NK-92 (cell line): ENCODE results near the gene GRIA2.
"Not testable (repeated sequence)": the region's sequence is repeated elsewhere in the genome, so short reads cannot be mapped to it uniquely, and the experiment has no call there.

Experiments used
- DNase-seq: peaks from one replicate; lab custom pipeline; 2025; ENCODE audit not compliant: unreplicated experiment; lab: John Stamatoyannopoulos, UW

Gene GRIA2

DNA sequence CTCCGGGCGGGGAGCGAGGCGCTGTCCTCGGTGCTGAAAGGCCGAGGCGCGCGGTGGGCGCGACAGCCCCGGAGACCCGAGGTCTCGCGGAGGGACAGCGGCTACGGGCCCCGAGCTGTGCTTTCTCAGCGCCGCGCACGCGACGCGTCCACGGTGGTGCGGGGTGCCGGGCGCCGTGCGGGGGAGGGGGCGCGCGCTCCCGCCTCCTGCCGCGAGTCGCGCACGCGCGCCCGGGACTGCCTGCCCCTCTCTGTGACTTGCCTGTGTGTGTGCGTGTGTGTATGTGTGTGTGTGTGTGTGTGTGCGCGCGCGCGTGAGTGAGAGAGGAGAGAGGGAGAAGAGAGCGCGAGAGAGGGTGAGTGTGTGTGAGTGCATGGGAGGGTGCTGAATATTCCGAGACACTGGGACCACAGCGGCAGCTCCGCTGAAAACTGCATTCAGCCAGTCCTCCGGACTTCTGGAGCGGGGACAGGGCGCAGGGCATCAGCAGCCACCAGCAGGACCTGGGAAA, at the start of gene GRIA2:
Gene GRIA2, plus strand, starts transcription at position 358 of the 511 bp plus-strand sequence. CDS start 315 bp downstream, outside the sequence.
- DNase-seq = no peak

DNA sequence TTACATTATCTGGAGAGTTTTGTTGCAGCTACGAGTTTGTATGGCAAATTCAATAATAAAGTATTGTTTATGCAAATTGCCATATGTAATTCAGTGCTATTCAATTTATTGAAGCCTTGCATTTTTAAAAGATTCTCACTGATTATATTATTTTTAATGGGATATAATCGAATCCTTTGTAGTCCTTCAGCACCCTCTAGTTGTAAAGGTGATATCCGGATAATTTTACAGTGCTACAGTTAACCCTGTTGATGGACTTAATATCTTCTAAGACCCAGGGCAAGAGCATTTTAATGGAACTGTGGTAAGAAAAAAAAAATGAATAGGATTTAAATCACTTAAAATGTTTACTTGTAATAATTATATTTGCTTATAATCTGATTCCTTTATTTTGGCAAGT, 48.5 kb upstream of the GRIA2 start:
- DNase-seq = no peak

GRCh38 chr4:157180268-157180667, 40.3 kb upstream of the GRIA2 start:
- DNase-seq = not testable (repeated sequence)

DNA sequence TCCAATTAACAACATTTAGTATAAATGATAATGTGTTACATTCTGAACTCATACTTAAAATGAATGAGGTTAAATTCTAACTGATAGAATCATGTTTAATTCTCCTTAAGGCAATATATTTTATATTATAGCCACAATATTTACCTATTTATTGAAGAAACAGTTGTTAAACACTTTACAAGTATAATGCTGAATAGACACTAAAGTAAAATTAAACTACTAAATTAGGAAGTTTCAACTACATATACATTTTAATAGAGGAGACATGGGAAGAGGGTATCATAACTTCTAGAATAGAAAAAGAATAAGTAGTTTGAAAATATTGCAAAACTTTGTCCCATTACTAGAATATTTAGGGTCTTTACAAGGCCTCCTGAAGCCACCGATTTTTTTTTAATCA, 36.2 kb upstream of the GRIA2 start:
- no peak for DNase-seq

- DNase-seq = no peak
Measured at GRCh38 chr4:157185363-157185762, 35.2 kb upstream of the GRIA2 start.

GRCh38 chr4:157195374-157195773, 25.2 kb upstream of the GRIA2 start:
- no peak for DNase-seq

DNA sequence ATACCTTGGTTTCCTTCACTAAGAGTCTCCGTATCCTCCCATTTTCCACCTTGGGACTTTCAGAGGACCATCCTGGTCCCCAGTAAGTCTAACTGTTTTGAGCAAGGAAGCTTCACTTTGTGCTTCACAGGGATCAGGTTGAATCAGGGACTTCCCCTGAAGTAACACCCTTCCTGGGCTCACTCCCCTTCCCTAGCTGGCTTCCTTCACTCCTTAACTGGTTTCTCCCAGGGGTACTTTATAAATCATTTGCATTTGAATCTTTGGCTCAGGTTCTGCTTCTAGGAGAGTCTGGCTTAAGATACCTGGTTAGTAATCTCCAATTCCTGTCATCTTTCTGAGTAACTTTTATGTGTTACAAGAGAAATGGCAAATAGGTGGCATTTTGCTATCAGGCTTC, 24.5 kb upstream of the GRIA2 start:
- no peak for DNase-seq

DNA sequence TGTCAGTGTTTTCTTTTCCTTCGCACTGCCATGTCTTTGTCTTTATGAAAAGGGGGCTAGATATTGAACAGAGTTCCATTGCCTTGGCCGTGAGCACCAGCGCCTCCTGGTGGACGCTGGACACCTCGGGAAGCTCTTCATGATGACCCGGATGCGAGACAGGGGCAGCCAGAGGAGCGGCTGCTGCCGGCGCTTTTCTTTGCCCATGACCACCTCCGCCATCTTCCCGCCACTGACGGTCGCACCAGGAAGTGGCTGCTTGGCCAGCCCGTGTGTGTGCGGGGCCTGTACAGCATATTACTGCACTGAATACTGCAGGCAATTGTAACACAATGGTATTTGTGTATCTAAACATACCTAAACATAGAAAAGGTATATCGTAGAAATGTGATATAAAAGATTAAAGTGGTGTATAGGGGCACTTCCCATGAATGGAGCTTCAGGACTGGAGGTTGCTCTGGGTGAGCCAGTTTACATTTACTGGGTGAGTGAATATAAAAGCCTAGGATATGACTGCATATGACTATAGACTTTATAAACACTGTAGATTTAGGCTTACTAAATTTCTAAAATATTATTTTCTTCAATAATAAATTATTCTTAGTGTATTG, 15.8 kb upstream of the GRIA2 start:
- DNase-seq = no peak

DNA sequence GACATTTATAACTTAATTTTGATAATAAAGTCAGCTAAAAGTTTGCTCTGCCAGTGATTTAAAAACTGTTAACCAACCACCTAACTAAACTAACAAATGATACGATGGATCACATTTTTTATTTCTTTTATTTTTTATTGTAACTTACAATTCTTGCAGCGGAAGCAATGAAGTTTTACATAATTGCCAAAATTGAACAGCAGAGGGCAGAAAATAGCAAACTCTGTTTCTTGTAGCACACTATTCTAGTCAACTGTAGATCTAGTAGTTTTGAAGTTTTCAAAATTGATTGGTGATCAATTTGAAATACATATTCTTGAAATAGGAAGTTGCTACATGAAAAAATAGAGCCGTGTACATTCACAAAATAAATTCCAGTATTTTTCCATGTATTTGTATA, 2.8 kb upstream of the GRIA2 start:
- no peak for DNase-seq

DNA sequence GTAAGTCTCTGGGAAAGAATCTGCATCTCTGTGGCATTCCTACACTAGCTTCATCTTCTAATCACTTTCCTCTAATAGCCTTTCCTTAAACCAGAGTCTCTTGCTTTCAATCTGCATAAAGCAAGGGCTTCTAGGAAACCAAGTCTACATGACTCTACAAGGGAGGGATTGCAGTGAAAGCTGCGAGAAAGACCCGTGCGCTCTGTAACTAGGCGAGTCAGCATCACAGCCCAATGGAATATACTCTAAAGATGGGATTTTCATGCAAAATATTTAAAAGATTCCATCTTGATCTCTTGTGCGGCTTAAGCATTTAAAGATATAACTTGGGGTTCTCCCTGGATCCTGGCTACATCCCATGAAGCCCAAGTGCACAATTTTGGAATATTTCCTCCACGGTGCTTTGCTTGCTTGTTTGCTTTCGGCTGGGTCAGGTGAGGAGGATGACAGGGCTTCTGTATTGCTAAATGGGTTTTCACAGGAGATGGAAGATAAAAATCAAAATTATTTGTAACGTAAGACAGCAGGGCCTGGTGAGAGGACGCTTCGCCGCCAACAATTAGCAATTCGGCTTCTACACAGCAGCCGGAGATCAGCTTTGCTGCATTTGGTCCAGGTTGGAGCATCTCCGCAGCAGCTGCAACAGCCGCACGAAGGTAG, 687 bp upstream of the GRIA2 start:
- no peak for DNase-seq

GRCh38 chr4:157221426-157221894, 932 bp downstream of the GRIA2 start:
- DNase-seq = no peak

DNA sequence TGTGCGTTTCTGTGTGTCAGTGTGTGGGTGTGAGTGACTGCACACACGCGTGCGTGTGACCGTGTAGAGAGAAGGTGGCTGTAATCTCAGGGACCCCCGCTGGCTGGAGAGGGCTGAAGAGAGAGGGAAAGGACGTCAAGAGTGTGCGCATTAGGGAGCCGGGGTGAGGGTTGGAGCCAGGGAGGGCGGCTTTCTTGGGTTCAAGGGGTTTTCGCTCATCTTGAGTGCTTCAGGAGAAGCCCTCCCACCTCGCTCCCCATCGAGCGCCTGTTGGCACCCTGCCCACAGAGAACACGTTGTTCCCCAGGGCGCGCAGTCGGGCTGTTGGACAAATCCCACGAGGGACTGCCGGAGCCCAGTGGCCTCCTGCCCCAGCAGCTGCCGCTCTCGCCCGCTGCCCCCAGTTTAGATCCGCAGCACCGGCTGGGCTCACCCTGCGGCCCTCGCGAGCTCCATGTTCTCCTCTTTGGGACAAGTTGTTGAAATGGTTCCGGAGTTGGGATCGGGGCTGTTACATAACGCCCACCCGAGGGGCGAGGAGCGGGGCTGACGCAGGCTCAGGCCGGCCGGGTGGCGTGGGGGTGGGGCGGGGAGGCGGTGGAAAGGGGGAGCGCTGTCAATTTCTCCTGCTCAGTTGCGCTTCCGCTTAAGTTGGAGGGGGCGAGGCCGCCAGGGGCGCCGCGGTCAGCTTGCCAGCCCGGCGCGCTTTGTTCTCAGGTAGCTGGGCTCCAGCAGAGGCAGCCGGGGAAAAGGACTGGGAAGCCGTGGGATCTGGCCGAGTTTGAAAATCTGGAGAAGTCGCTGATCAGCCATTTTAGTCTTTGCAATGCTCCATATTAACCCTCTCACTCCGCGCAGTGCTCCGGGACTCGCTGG, 1.6 kb downstream of the GRIA2 start:
- no peak for DNase-seq

- no peak for DNase-seq
Measured at GRCh38 chr4:157222771-157223160, 2.2 kb downstream of the GRIA2 start.

- no peak for DNase-seq
Measured at GRCh38 chr4:157223456-157223855, 2.9 kb downstream of the GRIA2 start.

DNA sequence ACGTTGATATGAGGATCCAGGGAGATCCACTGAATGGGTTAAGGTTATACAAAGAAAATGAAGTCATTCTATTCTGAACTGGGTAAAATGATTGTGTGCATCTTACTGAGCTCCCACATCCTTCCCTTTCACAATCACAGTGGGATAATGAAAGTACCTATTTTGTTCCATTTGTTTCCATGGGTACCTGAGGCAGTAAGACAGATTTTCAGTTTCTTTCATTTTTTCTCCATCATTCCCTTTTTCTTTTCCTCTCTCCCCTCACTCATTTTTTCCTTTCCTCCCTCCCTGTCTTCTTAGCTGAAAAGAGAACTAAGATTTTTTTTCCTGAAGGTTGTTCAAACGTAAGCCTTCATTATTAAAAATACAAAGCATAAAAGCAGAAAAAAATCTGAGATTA, 4.6 kb downstream of the GRIA2 start:
- no peak for DNase-seq

DNA sequence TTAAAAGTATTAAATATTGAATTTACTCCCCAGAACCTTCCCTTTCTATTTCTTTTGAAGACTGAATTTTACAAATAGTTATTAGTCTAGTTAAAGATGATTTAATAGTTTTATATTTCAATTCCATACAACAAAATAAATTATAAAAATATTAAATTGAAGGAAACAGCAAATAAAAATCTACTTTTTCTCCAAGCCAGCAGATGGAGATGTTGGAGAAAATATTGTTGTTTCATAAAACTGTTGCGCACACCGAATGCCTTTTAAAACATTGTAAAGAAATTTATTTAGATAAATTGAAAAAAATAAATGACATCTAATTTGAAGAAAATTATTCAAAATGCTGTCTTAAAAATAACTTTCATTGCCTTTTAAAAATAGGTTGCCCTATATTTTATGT, 5.5 kb downstream of the GRIA2 start:
- no peak for DNase-seq

- DNase-seq = no peak
Measured at GRCh38 chr4:157226601-157227000, 6.1 kb downstream of the GRIA2 start.

- DNase-seq = no peak
Measured at GRCh38 chr4:157231525-157231924, 11.0 kb downstream of the GRIA2 start.

DNA sequence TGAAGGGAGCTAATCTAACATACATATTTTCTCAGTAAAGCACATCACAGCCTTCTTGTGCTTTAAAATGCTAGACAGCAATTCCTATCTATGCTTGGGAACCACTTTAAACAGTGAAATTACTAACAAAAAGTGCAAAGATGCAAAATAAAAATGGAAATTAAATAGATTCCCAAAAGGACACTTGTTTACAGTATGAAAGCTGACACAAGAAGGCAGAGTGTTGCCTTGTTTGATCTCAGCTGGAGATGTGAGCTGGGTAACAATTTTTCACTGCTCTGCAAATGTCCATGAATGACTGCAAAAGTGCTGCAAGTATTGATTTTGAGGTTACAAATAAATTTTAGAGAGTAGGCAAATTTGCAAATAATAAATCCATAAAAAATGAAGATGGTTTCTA, 22.3 kb downstream of the GRIA2 start:
- no peak for DNase-seq

DNA sequence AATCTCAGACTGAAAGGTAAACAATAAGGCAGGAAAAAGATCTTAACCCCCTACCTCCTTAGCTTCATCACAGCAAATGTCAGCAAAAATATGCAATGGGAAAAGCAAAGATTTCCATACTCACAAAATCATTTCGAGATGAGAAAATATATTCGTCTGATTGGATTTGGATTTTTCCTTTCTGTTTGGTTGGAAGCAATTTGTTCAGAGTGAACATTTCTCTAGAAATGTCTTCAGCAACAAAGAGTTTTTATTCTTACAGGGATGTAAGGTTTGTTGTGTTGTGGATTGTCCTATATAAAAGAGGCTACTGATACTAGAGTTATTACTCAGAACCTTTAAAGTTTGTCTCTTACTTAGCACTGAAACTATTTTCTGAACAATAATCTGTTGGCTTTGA, 23.8 kb downstream of the GRIA2 start:
- DNase-seq = no peak

GRCh38 chr4:157245351-157245750, 24.8 kb downstream of the GRIA2 start:
- DNase-seq = no peak

DNA sequence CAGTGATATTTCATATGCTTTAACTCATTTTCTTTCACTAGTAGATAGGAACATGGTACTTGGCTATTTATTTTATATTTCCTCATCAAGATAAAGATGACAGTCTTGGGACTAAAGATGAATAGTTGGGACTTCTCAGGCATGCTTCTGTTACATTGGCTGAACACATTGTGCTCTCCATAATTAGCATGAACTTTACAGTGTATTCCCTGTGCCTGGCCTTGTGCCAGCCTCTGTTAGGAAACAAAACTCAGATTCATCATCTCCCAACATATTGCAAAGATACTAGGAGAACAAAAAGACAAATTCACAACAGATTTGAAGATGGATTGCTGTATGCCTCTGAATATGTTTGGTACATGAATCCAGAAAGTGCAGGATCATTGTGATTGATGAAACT, 26.4 kb downstream of the GRIA2 start:
- DNase-seq = no peak
